Measurements from ENCODE around the gene DICER1.

The DICER1 gene

DNA sequence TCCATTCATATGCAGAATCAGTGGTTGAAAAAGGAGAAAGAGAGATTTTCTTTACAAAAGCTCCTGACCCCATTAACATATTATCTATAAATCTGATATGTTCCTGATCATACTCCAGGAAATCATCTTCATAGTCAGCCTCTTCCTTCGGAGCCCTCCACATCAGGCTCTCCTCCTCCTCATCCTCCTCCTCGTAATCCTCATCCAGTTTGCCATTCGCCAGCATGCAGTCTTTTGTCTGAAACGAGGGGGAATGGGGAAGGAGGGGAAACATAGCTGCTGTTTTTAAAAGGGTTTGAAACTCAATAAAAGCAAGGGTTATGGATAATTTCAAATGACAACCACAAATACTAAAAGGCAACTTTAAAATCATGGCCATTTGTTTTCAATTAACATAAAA lies 60.9 kb downstream of the DICER1 start:
- CTCF ChIA-PET: no interaction called here
- TF ChIP-seq SP1 (IDR thresholded peaks at IDR 0.05): no peak
- no peak for TF ChIP-seq ZNF384 (IDR thresholded peaks at IDR 0.05)
- DNase-seq (ENCODE audit: extremely low spot score): no peak
- POLR2A ChIA-PET: interaction anchor here (1.2 kb wide), 1 partner anchor 26 kb away, joined by 3 read pairs; no protein-coding TSS in a partner anchor

DNA sequence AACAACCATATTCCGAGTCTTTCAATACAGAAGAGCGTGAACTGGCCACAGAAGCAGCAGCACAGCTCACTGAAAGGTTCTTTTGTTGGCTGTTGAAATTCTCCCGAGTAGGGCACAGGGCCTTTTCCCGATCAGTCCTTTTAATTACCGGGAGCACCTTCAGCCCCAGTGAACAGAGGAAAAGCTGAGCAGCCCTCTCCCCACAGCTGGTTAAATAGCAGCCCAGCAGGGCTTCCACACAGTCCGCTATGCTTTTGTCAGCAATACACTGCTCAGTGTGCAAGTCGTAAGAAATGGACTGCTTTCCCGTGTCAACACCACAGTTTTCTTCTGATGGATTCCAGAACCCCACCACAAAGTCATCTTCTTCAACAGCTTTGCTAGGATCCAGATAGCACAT lies 61.3 kb downstream of the DICER1 start:
- TF ChIP-seq FOXK2 (IDR thresholded peaks at IDR 0.05) (no peak), HDGF (IDR thresholded peaks at IDR 0.05; ENCODE audit: borderline replicate concordance) (no peak), NFRKB (IDR thresholded peaks at IDR 0.05) (no peak), FOXM1 (IDR thresholded peaks at IDR 0.05; ENCODE audit: borderline replicate concordance) (no peak)
- ChIA-PET CTCF (no interaction called here), POLR2A (interaction anchor here (1.2 kb wide), 1 partner anchor 26 kb away, joined by 3 read pairs; no protein-coding TSS in a partner anchor)
- DNase-seq (ENCODE audit: extremely low spot score): no peak

DNA sequence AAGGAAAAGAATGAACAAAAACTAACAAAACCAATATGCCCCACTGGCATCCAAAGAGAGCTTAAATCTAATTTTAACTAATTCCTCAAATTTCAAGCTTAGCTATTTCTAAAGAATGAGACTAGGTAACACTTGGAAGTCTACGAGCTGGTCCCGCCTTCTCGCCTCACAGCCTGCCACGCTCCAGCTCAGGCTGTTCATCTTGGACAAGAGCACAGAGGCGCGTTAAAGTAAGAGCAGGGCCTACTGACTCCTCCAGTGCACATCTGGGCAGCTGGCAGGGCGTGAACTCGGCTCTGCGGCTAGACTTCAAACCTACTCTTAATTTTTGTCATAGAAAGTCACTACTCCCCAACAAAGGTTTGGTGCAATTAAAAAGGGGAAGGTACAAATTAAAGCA lies 64.6 kb downstream of the DICER1 start:
- no peak for DNase-seq (ENCODE audit: extremely low spot score)
- POLR2A ChIA-PET: no interaction called here
- CTCF ChIA-PET: no interaction called here
- TF ChIP-seq SP1 (IDR thresholded peaks at IDR 0.05) (no peak), FOXM1 (IDR thresholded peaks at IDR 0.05; ENCODE audit: borderline replicate concordance) (no peak), SUZ12 (IDR thresholded peaks at IDR 0.05) (no peak), FOXA1 (IDR thresholded peaks at IDR 0.05) (no peak)

DNA sequence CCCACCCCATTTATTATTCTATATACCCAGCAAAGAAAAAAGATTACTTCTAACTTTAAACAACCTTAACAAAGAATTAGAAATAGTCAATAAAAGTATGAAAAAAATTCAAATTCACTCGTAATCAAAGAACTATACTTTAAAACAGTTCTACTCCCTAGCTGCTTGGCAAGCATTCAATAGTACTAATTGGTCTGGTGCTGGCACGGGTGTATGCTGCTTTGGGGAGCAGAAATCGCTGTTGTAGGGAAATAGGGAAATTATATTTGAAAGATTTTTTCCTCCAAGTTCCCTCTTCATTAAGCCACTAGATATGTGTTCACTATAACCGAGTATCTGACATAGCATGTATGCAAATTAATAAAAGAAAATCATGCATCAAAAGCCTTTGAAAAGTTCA lies 65.7 kb downstream of the DICER1 start:
- DNase-seq (ENCODE audit: extremely low spot score): no peak
- POLR2A ChIA-PET: no interaction called here
- CTCF ChIA-PET: no interaction called here
- TF ChIP-seq LEF1 (IDR thresholded peaks at IDR 0.05; ENCODE audit: borderline replicate concordance): no peak
- no peak for TF ChIP-seq SUZ12 (IDR thresholded peaks at IDR 0.05)
- no peak for TF ChIP-seq L3MBTL2 (conservative IDR thresholded peaks at IDR 0.05)
- no peak for TF ChIP-seq BHLHE40 (IDR thresholded peaks at IDR 0.05; ENCODE audit: borderline replicate concordance)
- TF ChIP-seq ZNF384 (IDR thresholded peaks at IDR 0.05): no peak
- TF ChIP-seq HDGF (IDR thresholded peaks at IDR 0.05; ENCODE audit: borderline replicate concordance): no peak
- TF ChIP-seq SP1 (IDR thresholded peaks at IDR 0.05): no peak

DNA sequence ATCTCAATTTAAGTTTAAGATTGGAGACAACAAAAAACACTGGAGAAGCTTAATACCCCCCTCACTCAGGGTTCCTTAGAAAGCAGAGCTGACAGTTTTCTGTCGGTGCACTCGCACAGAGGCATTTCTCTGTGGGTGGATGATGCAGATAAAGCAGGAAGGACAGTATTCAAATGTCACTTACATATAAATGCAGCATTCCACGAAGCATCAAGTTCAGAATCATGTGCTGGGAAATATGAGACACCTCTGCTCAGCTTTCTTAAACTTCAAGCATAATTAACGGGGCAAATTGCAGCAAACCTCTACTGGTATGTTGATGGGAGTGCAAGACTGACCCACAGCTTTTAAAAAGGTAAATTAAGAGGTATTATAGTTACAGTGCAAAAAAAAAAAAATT lies 68.7 kb downstream of the DICER1 start:
- ChIA-PET POLR2A (interaction anchor here (1.2 kb wide), 1 partner anchor 69 kb away, joined by 3 read pairs; the partner anchor contains the start of gene DICER1), CTCF (interaction anchor here (0.7 kb wide), 1 partner anchor 308 kb away, joined by 3 read pairs; no protein-coding TSS in a partner anchor)
- TF ChIP-seq ELF4 (IDR thresholded peaks at IDR 0.05) (no peak), LEF1 (IDR thresholded peaks at IDR 0.05; ENCODE audit: borderline replicate concordance) (no peak), ZNF384 (IDR thresholded peaks at IDR 0.05) (no peak), FOXK2 (IDR thresholded peaks at IDR 0.05) (no peak), BHLHE40 (IDR thresholded peaks at IDR 0.05; ENCODE audit: borderline replicate concordance) (no peak), ARNT (IDR thresholded peaks at IDR 0.05) (no peak)
- no peak for DNase-seq (ENCODE audit: extremely low spot score)

DNA sequence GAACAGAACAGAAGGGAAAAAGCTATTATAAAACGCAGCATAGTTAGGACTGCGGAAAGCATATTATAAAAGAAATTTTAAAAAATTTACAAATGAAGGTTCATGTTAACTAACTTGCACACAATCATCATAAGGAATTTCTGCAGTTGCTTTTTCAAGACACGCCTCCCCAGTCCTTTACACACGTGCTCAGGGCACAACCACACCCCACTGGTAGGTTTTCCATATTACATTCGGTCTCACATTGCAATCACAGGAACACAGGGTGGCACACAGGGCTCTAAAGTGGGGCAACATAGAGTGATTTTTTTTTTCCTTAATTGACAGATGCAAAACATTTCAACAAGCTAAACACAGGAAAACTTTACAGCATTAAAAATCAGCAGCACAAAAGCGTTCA lies 69.7 kb downstream of the DICER1 start:
- ChIA-PET CTCF (no interaction called here), POLR2A (no interaction called here)
- no peak for TF ChIP-seq SP1 (IDR thresholded peaks at IDR 0.05)
- TF ChIP-seq FOXA1 (IDR thresholded peaks at IDR 0.05): no peak
- no peak for TF ChIP-seq FOXK2 (IDR thresholded peaks at IDR 0.05)
- TF ChIP-seq NFRKB (IDR thresholded peaks at IDR 0.05): no peak
- no peak for TF ChIP-seq ZNF384 (IDR thresholded peaks at IDR 0.05)
- TF ChIP-seq L3MBTL2 (conservative IDR thresholded peaks at IDR 0.05): no peak
- TF ChIP-seq, protein P1, sequence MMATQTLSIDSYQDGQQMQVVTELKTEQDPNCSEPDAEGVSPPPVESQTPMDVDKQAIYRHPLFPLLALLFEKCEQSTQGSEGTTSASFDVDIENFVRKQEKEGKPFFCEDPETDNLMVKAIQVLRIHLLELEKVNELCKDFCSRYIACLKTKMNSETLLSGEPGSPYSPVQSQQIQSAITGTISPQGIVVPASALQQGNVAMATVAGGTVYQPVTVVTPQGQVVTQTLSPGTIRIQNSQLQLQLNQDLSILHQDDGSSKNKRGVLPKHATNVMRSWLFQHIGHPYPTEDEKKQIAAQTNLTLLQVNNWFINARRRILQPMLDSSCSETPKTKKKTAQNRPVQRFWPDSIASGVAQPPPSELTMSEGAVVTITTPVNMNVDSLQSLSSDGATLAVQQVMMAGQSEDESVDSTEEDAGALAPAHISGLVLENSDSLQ (IDR thresholded peaks at IDR 0.05): no peak
- no peak for DNase-seq (ENCODE audit: extremely low spot score)

DNA sequence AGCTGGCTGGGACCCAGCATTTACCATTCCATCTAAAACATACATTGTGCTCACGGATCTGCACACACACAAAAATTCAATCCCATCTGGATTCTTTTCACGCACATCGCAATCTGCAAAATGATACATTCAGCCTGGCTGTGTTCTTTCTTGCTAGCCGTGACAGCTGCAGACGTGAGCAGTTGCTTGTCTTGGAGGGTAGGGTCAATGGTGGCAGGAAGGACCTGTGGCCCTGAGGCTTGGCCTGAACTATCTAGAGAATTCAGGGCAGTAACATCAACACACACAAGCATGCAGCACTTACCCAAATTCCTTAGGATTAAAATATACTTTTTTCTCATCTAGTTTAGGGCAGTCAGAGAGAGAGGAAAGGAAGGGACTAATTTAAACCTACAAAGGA lies 72.0 kb downstream of the DICER1 start:
- ChIA-PET POLR2A (no interaction called here), CTCF (no interaction called here)
- DNase-seq (ENCODE audit: extremely low spot score): no peak
- TF ChIP-seq, protein P1 (IDR thresholded peaks at IDR 0.05): no peak
- TF ChIP-seq FOXK2 (IDR thresholded peaks at IDR 0.05): no peak
- TF ChIP-seq ARNT (IDR thresholded peaks at IDR 0.05): no peak
- TF ChIP-seq CTBP1 (IDR thresholded peaks at IDR 0.05; ENCODE audit: borderline replicate concordance): no peak
- TF ChIP-seq SUZ12 (IDR thresholded peaks at IDR 0.05): no peak
- TF ChIP-seq BHLHE40 (IDR thresholded peaks at IDR 0.05; ENCODE audit: borderline replicate concordance): no peak
- TF ChIP-seq ELF4 (IDR thresholded peaks at IDR 0.05): no peak
- no peak for TF ChIP-seq NFRKB (IDR thresholded peaks at IDR 0.05)
- no peak for TF ChIP-seq L3MBTL2 (conservative IDR thresholded peaks at IDR 0.05)
- TF ChIP-seq FOXM1 (IDR thresholded peaks at IDR 0.05; ENCODE audit: borderline replicate concordance): no peak
- TF ChIP-seq ZNF384 (IDR thresholded peaks at IDR 0.05): no peak
- TF ChIP-seq FOXA1 (IDR thresholded peaks at IDR 0.05): no peak

DNA sequence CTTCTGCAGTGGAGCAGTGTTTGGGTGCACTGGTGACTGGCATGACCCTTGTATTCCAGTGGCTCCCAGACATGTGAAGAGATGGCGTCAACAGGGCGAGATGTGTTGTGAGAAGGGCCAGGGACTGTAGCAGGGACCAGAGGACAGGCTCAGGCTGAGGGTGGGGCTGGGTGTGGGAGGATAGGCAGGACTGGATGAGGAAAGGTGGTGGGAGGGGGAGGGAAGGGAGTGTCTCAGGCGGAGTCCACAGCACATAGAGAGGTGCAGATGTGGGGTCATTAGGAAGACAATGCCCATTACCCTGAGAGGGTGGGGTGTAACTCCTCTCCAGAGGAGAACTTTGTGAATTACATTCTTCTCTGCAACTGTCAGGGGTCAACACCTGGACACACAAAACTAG lies 78.5 kb downstream of the DICER1 start:
- POLR2A ChIA-PET: no interaction called here
- TF ChIP-seq SUZ12 (IDR thresholded peaks at IDR 0.05): no peak
- no peak for TF ChIP-seq LEF1 (IDR thresholded peaks at IDR 0.05; ENCODE audit: borderline replicate concordance)
- no peak for TF ChIP-seq ZNF384 (IDR thresholded peaks at IDR 0.05)
- no peak for TF ChIP-seq L3MBTL2 (conservative IDR thresholded peaks at IDR 0.05)
- TF ChIP-seq TARDBP (IDR thresholded peaks at IDR 0.05): no peak
- TF ChIP-seq FOXM1 (IDR thresholded peaks at IDR 0.05; ENCODE audit: borderline replicate concordance): no peak
- TF ChIP-seq NFRKB (IDR thresholded peaks at IDR 0.05): no peak
- TF ChIP-seq SP1 (IDR thresholded peaks at IDR 0.05): no peak
- no peak for DNase-seq (ENCODE audit: extremely low spot score)
- CTCF ChIA-PET: no interaction called here

Data from HEK293T (cell line).